Endothelial cell of umbilical vein (primary cell): ENCODE measurements around the gene SPNS1. TPM values are rescaled to one million over a fixed set of nuclear protein-coding genes. Genes with fewer than 3 reads are reported as not detected.

Source experiments
- BruUV-seq: library from RNA; stranded (reverse); fragments of 400-500 nt; replicated peaks from 2 replicates; lab custom pipeline; 2021; lab: Mats Ljungman, UMichigan
- CTCF ChIA-PET: fragments of 300-600, 350-600 bp; sonication (Branson Sonifier 250); formaldehyde crosslinking; loops from one replicate; lab custom pipeline; 2021; ENCODE audit warnings: antibody characterized with exemption, inconsistent platforms; lab: Charles Lee
- POLR2A ChIA-PET: fragments of 300-600, 350-600 bp; sonication (Branson Sonifier 250); formaldehyde crosslinking; loops from one replicate; lab custom pipeline; 2021; ENCODE audit warnings: antibody characterized with exemption, inconsistent platforms; lab: Charles Lee
- DNase-seq: peaks from one replicate; pipeline ENCODE4 v3.0.0-alpha.2; 2011; ENCODE audit warnings: low read depth, low spot score
- FAIRE-seq: peaks from 2 replicates; lab custom pipeline; 2011; peaks lifted over from hg19 to GRCh38; lab: Jason Lieb, UNC
- H2AFZ ChIP-seq: 2 replicates; pipeline ENCODE4 v1.6.0; 2012; ENCODE audit warnings: low read depth, low read length, control low read depth, inconsistent platforms
- H3K27ac ChIP-seq: 2 replicates; pipeline ENCODE4 v1.5.1; 2011; ENCODE audit warnings: low read depth, mild to moderate bottlenecking, control low read depth, low read length, moderate library complexity; ENCODE audit not compliant: insufficient read depth
- H3K27me3 ChIP-seq, 2 experiments: 2 replicates each; pipeline versions ENCODE4 v1.6.0 to v1.6.1; 2011; ENCODE audit warnings: low read length in 2 of 2, mixed read lengths in 1 of 2; ENCODE audit not compliant: control insufficient read depth in 2 of 2, insufficient read depth in 2 of 2
- H3K36me3 ChIP-seq, 2 experiments: 2 replicates in 1 of 2; 3 replicates in 1 of 2; pipeline ENCODE4 v1.5.1; 2011; ENCODE audit warnings: low read length in 2 of 2, mild to moderate bottlenecking in 1 of 2, moderate library complexity in 1 of 2; ENCODE audit not compliant: control insufficient read depth in 2 of 2, insufficient read depth in 2 of 2; ENCODE audit errors: extremely low read depth in 1 of 2
- H3K4me1 ChIP-seq: 3 replicates; pipeline ENCODE4 v1.5.1; 2011; ENCODE audit warnings: mild to moderate bottlenecking, low read length; ENCODE audit not compliant: control insufficient read depth, insufficient read depth; ENCODE audit errors: extremely low read depth
- H3K4me2 ChIP-seq: 2 replicates; pipeline ENCODE4 v1.6.1; 2011; ENCODE audit warnings: low read length, control low read depth, mixed read lengths; ENCODE audit not compliant: insufficient read depth
- H3K4me3 ChIP-seq, 3 experiments: fragments of 200-600 bp in 1 of 3; sonication (generic), shearing (Covaris generic) in 1 of 3; replicated peaks in 1 of 3; 2 replicates each; pipeline ENCODE4 v1.5.1; 2011 to 2016; ENCODE audit warnings: control low read depth in 3 of 3, low read length in 3 of 3, mild to moderate bottlenecking in 2 of 3, inconsistent platforms in 1 of 3, low read depth in 1 of 3, moderate library complexity in 1 of 3; ENCODE audit not compliant: insufficient read depth in 1 of 3
- H3K79me2 ChIP-seq: 2 replicates; pipeline ENCODE4 v1.6.0; 2012; ENCODE audit warnings: low read length, inconsistent platforms; ENCODE audit not compliant: control insufficient read depth, insufficient read depth
- H3K9ac ChIP-seq: replicated peaks from 2 replicates; pipeline ENCODE3; 2011; ENCODE audit warnings: low read length, control low read depth; ENCODE audit not compliant: insufficient read depth; ENCODE audit errors: extremely low read depth
- H3K9me1 ChIP-seq: replicated peaks from 3 replicates; pipeline ENCODE4 v1.6.0; 2011; ENCODE audit warnings: mild to moderate bottlenecking, low read length; ENCODE audit not compliant: control insufficient read depth, insufficient read depth; ENCODE audit errors: extremely low read depth
- H3K9me3 ChIP-seq: replicated peaks from 2 replicates; pipeline ENCODE4 v1.5.1; 2012; ENCODE audit warnings: low read length, inconsistent platforms; ENCODE audit not compliant: control insufficient read depth, insufficient read depth
- H4K20me1 ChIP-seq: replicated peaks from 2 replicates; pipeline ENCODE3; 2011; ENCODE audit warnings: mild to moderate bottlenecking, low read length; ENCODE audit not compliant: control insufficient read depth, insufficient read depth; ENCODE audit errors: extremely low read depth
- EZH2 ChIP-seq: IDR thresholded peaks from 2 replicates; pipeline ENCODE4 v1.6.1; 2012; ENCODE audit warnings: borderline replicate concordance, low read depth, mild to moderate bottlenecking, moderate library complexity, low read length, inconsistent platforms; ENCODE audit not compliant: severe bottlenecking
- FOS ChIP-seq: IDR thresholded peaks from 2 replicates; pipeline ENCODE4 v1.6.1; 2011; ENCODE audit warnings: mild to moderate bottlenecking, low read length, moderate library complexity, borderline replicate concordance; ENCODE audit not compliant: insufficient read depth
- GATA2 ChIP-seq: IDR thresholded peaks from 2 replicates; pipeline ENCODE4 v1.7.0; 2011; ENCODE audit warnings: low read depth, mild to moderate bottlenecking, moderate library complexity, mixed read lengths, low read length; ENCODE audit not compliant: insufficient read length, insufficient read depth
- JUN ChIP-seq: IDR thresholded peaks from 2 replicates; pipeline ENCODE4 v1.6.1; 2011; ENCODE audit warnings: borderline replicate concordance, low read depth; ENCODE audit not compliant: insufficient read length, insufficient read depth
- MAX ChIP-seq: IDR thresholded peaks from 2 replicates; pipeline ENCODE4 v1.6.1; 2011; ENCODE audit not compliant: insufficient read depth, insufficient read length
- MYC ChIP-seq: IDR thresholded peaks from one replicate; pipeline ENCODE4 v1.6.1; 2011; ENCODE audit warnings: mild to moderate bottlenecking, low read depth, low read length
- POLR2A ChIP-seq: IDR thresholded peaks from 2 replicates; pipeline ENCODE4 v1.6.1; 2012; ENCODE audit warnings: low read depth, mild to moderate bottlenecking, control low read depth, low read length
- POLR2AphosphoS5 ChIP-seq: IDR thresholded peaks from 2 replicates; pipeline ENCODE4 v1.6.1; 2012; ENCODE audit warnings: low read depth, mild to moderate bottlenecking, control low read depth, low read length, moderate library complexity; ENCODE audit not compliant: insufficient read depth
- dilution Hi-C: fragments of 300-500 bp; cut with MboI; formaldehyde crosslinking; loops from one replicate; pipeline ENCODE4 v1.15.0; 2019; ENCODE audit warnings: low sequenced_read_pairs; ENCODE audit not compliant: extremely low pct_ligation_motif_present
- intact Hi-C: fragments of 100-400 bp; cut with micrococcal nuclease; formaldehyde crosslinking; loops from one replicate; pipeline ENCODE4 v1.10.0; 2022
- polyA plus RNA-seq, 4 experiments: library from polyadenylated mRNA; depleted of rRNA in 3 of 4; stranded (reverse) in 3 of 4; unstranded in 1 of 4; fragments of >200 nt; gene quantifications; 2 replicates each; pipeline versions ENCODE4 v1.2.1 to v1.2.3, GENCODE V29; 2011 to 2012; ENCODE audit warnings: missing spikeins in 1 of 4
- total RNA-seq: library from RNA; stranded (reverse); gene quantifications from 2 replicates; pipeline ENCODE4 v1.2.3, GENCODE V29; 2021
- TF ChIP-seq, protein P1 (sequence below), 2 donors: IDR thresholded peaks; 1 replicate in 1 of 2; 2 replicates in 1 of 2; pipeline ENCODE4 v1.5.1; 2011; ENCODE audit warnings: low read length in 2 of 2, mild to moderate bottlenecking in 2 of 2, moderate library complexity in 2 of 2, control low read depth in 1 of 2, inconsistent platforms in 1 of 2, low read depth in 1 of 2; ENCODE audit not compliant: insufficient read depth in 1 of 2; ENCODE audit errors: extremely low read depth in 1 of 2

Gene SPNS1
- total and polyA plus RNA-seq, 2 donors (not counting 3 experiments of a cell fraction or from before 2014, with no cell fraction given) = 65.2 to 133 TPM

GRCh38 chr16:28980929-28981328, 6.4 kb downstream of the SPNS1 start:
- no peak for FAIRE-seq

More at GRCh38 chr16:28980929-28981328, 6.4 kb downstream of the SPNS1 start:
- TF ChIP-seq POLR2A (no peak), GATA2 (no peak), EZH2 (no peak), FOS (no peak), MAX (no peak), JUN (no peak), MYC (no peak), POLR2AphosphoS5 (no peak)
- TF ChIP-seq, protein P1, sequence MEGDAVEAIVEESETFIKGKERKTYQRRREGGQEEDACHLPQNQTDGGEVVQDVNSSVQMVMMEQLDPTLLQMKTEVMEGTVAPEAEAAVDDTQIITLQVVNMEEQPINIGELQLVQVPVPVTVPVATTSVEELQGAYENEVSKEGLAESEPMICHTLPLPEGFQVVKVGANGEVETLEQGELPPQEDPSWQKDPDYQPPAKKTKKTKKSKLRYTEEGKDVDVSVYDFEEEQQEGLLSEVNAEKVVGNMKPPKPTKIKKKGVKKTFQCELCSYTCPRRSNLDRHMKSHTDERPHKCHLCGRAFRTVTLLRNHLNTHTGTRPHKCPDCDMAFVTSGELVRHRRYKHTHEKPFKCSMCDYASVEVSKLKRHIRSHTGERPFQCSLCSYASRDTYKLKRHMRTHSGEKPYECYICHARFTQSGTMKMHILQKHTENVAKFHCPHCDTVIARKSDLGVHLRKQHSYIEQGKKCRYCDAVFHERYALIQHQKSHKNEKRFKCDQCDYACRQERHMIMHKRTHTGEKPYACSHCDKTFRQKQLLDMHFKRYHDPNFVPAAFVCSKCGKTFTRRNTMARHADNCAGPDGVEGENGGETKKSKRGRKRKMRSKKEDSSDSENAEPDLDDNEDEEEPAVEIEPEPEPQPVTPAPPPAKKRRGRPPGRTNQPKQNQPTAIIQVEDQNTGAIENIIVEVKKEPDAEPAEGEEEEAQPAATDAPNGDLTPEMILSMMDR (IDR thresholded peaks at IDR 0.05; ENCODE audit: extremely low read depth in 1 of 2, insufficient read depth in 1 of 2, low read depth in 1 of 2, low read length in 2 of 2) = no peak
- peaks cover 5 to 32% of the 10 kb centered on the region in 2 experiments for H3K36me3 ChIP-seq
- H3K9me1 ChIP-seq = no peaks in the 10 kb centered on the region
- no TSS peak for BruUV-seq
- H3K4me1 ChIP-seq = no peaks in the 10 kb centered on the region
- no peaks in the 10 kb centered on the region for H3K27me3 ChIP-seq
- intact Hi-C loops = no loop called here
- H3K4me3 ChIP-seq = no peak overlapping the region
- H3K27ac ChIP-seq = no peak overlapping the region
- H4K20me1 ChIP-seq = no peaks in the 10 kb centered on the region
- ChIA-PET CTCF (no interaction called here), POLR2A (no interaction called here)
- peaks cover 6% of the 10 kb centered on the region for H3K79me2 ChIP-seq
- dilution Hi-C loops = no loop called here
- H2AFZ ChIP-seq = no peak overlapping the region
- no peak for DNase-seq
- no peak overlapping the region for H3K9ac ChIP-seq
- H3K4me2 ChIP-seq = no peak overlapping the region
- H3K9me3 ChIP-seq = no peaks in the 10 kb centered on the region
